ENCODE results near the gene CCDC195. TPM values are rescaled to one million over a fixed set of nuclear protein-coding genes. Genes with fewer than 3 reads are reported as not detected.

The CCDC195 gene
- total RNA-seq, 4 donors from 2014 or later = not detected

GRCh38 chr2:224691563-224691962 lies 24.6 kb downstream of the CCDC195 start:
- H3K4me3 ChIP-seq = no peak overlapping the region
- H3K9me3 ChIP-seq = no peaks in the 10 kb centered on the region
- H3K36me3 ChIP-seq = no peaks in the 10 kb centered on the region
- intact Hi-C loops (cut with DNase I; ENCODE audit: low total_unique reads) (no loop called here), in situ Hi-C loops (cut with MboI; ENCODE audit: low pct_ligation_motif_present in 1 of 4, low pct_unique_long_range_greater_than_20kb in 1 of 4, low sequenced_read_pairs in 3 of 4) (no loop called here)
- DNase-seq = no peak
- H3K4me1 ChIP-seq = peaks cover 0 to 4% (median 0%) of the 10 kb centered on the region in 4 donors
- 11 to 31% methylated on average over 2 of the region's 2 CpGs for WGBS, 2 donors (ENCODE audit: low coverage in 1 of 2)
- H3K27ac ChIP-seq = peak overlapping the region in 1 of 4 donors; percentile 2
- H3K27me3 ChIP-seq = no peaks in the 10 kb centered on the region
- TF ChIP-seq CTCF (IDR thresholded peaks at IDR 0.05) (no peak), POLR2AphosphoS5 (IDR thresholded peaks at IDR 0.05) (no peak), POLR2A (IDR thresholded peaks at IDR 0.05) (no peak), EP300 (IDR thresholded peaks at IDR 0.05; ENCODE audit: low read depth) (no peak)

GRCh38 chr2:224690868-224691267 lies 25.3 kb downstream of the CCDC195 start:
- Histone ChIP-seq H3K9me3 (no peaks in the 10 kb centered on the region), H3K4me3 (no peak overlapping the region), H3K27ac (peak overlapping the region in 1 of 4 donors; percentile 2), H3K4me1 (peaks cover 0 to 4% (median 0%) of the 10 kb centered on the region in 4 donors), H3K27me3 (no peaks in the 10 kb centered on the region), H3K36me3 (no peaks in the 10 kb centered on the region)
- WGBS, 2 donors (ENCODE audit: low coverage in 1 of 2) = 33 to 40% methylated on average over 2 of the region's 2 CpGs
- intact Hi-C loops (cut with DNase I; ENCODE audit: low total_unique reads) = no loop called here
- no peak for TF ChIP-seq CTCF (IDR thresholded peaks at IDR 0.05)
- no peak for TF ChIP-seq POLR2AphosphoS5 (IDR thresholded peaks at IDR 0.05)
- TF ChIP-seq EP300 (IDR thresholded peaks at IDR 0.05; ENCODE audit: low read depth) = no peak
- TF ChIP-seq POLR2A (IDR thresholded peaks at IDR 0.05) = no peak
- no peak for DNase-seq
- in situ Hi-C loops (cut with MboI; ENCODE audit: low pct_ligation_motif_present in 1 of 4, low pct_unique_long_range_greater_than_20kb in 1 of 4, low sequenced_read_pairs in 3 of 4) = no loop called here

GRCh38 chr2:224689539-224689938 lies 26.6 kb downstream of the CCDC195 start:
- in situ Hi-C loops (cut with MboI; ENCODE audit: low pct_ligation_motif_present in 1 of 4, low pct_unique_long_range_greater_than_20kb in 1 of 4, low sequenced_read_pairs in 3 of 4) = no loop called here
- Histone ChIP-seq H3K27ac (no peak overlapping the region), H3K4me1 (peaks cover 0 to 4% (median 0%) of the 10 kb centered on the region in 4 donors), H3K36me3 (no peaks in the 10 kb centered on the region), H3K9me3 (no peaks in the 10 kb centered on the region), H3K4me3 (no peak overlapping the region), H3K27me3 (no peaks in the 10 kb centered on the region)
- no peak for DNase-seq
- intact Hi-C loops (cut with DNase I; ENCODE audit: low total_unique reads) = no loop called here
- TF ChIP-seq CTCF (IDR thresholded peaks at IDR 0.05) (no peak), EP300 (IDR thresholded peaks at IDR 0.05; ENCODE audit: low read depth) (no peak), POLR2AphosphoS5 (IDR thresholded peaks at IDR 0.05) (no peak), POLR2A (IDR thresholded peaks at IDR 0.05) (no peak)
- WGBS, 2 donors (ENCODE audit: low coverage in 1 of 2) = 96 to 100% methylated on average over 2 of the region's 2 CpGs

GRCh38 chr2:224688997-224689396 lies 27.2 kb downstream of the CCDC195 start:
- DNase-seq = no peak
- no peak overlapping the region for H3K4me3 ChIP-seq
- peaks cover 0 to 4% (median 0%) of the 10 kb centered on the region in 4 donors for H3K4me1 ChIP-seq
- TF ChIP-seq CTCF (IDR thresholded peaks at IDR 0.05) = no peak
- TF ChIP-seq POLR2AphosphoS5 (IDR thresholded peaks at IDR 0.05) = no peak
- TF ChIP-seq EP300 (IDR thresholded peaks at IDR 0.05; ENCODE audit: low read depth) = no peak
- no peak for TF ChIP-seq POLR2A (IDR thresholded peaks at IDR 0.05)
- no peaks in the 10 kb centered on the region for H3K36me3 ChIP-seq
- no peak overlapping the region for H3K27ac ChIP-seq
- intact Hi-C loops (cut with DNase I; ENCODE audit: low total_unique reads) = no loop called here
- no peaks in the 10 kb centered on the region for H3K9me3 ChIP-seq
- WGBS, 2 donors (ENCODE audit: low coverage in 1 of 2) = 90 to 100% methylated on average over 1 to 2 of the region's 2 CpGs
- no peaks in the 10 kb centered on the region for H3K27me3 ChIP-seq
- in situ Hi-C loops (cut with MboI; ENCODE audit: low pct_ligation_motif_present in 1 of 4, low pct_unique_long_range_greater_than_20kb in 1 of 4, low sequenced_read_pairs in 3 of 4) = no loop called here
